Kidney (tissue), 14 donors: ENCODE measurements around the gene OR6X1. TPM values are rescaled to one million over a fixed set of nuclear protein-coding genes. Genes with fewer than 3 reads are reported as not detected.

ENCODE experiments used
- DNase-seq, 5 donors: peaks; one replicate each; pipeline ENCODE4 v3.0.0-alpha.2; 2013 to 2020
- FAIRE-seq: peaks from 2 replicates; lab custom pipeline; 2012; peaks lifted over from hg19 to GRCh38; lab: Jason Lieb, UNC
- H3K27ac ChIP-seq, 2 donors: one replicate each; pipeline ENCODE4 v1.7.0; 2013; ENCODE audit warnings: low read depth in 2 of 2, low read length in 2 of 2, inconsistent platforms in 1 of 2
- H3K27me3 ChIP-seq: one replicate; pipeline ENCODE4 v1.7.1; 2013; ENCODE audit warnings: low read length, inconsistent platforms; ENCODE audit not compliant: control insufficient read depth, insufficient read depth
- H3K36me3 ChIP-seq, 3 donors: one replicate each; pipeline versions ENCODE4 v1.7.0 to v1.7.1; 2013; ENCODE audit warnings: low read length in 3 of 3, control low read depth in 1 of 3, inconsistent platforms in 1 of 3; ENCODE audit not compliant: insufficient read depth in 3 of 3, control insufficient read depth in 2 of 3
- H3K4me1 ChIP-seq, 3 donors: one replicate each; pipeline versions ENCODE4 v1.7.0 to v1.7.1; 2013; ENCODE audit warnings: low read length in 3 of 3, inconsistent platforms in 1 of 3, low read depth in 1 of 3; ENCODE audit not compliant: control insufficient read depth in 2 of 3, insufficient read depth in 2 of 3
- H3K4me3 ChIP-seq, 3 donors: one replicate each; pipeline versions ENCODE4 v1.7.0 to v1.8.1; 2013; ENCODE audit warnings: low read length in 3 of 3, control low read depth in 1 of 3, inconsistent platforms in 1 of 3
- H3K9ac ChIP-seq, 3 donors: one replicate each; pipeline versions ENCODE4 v1.7.0 to v1.7.1; 2013; ENCODE audit warnings: low read length in 3 of 3, control low read depth in 1 of 3, inconsistent platforms in 1 of 3
- H3K9me3 ChIP-seq, 3 donors: one replicate each; pipeline versions ENCODE4 v1.7.0 to v1.7.1; 2013; ENCODE audit warnings: low read length in 3 of 3, control low read depth in 1 of 3, inconsistent platforms in 1 of 3; ENCODE audit not compliant: control insufficient read depth in 2 of 3, insufficient read depth in 1 of 3
- intact Hi-C: fragments of 100-400 bp; cut with DNase I; formaldehyde crosslinking; loops from one replicate; pipeline ENCODE4 v1.11.1; 2022
- polyA plus RNA-seq: library from polyadenylated mRNA; stranded (reverse); fragments of 350-450 nt; fragmentation: Illumina TruSeq; extraction: RNeasy Lipid Tissue Mini Kit (QIAGEN cat#74804); gene quantifications from one replicate; pipeline ENCODE4 v1.2.3, GENCODE V29; 2014; ENCODE audit warnings: low read depth, low replicate concordance; ENCODE audit not compliant: insufficient read depth
- total RNA-seq: library from RNA; stranded (reverse); fragmentation: NEBNext Ultra II Directional; extraction: Animal tissue kit (Norgen Biotek cat#: 25700); gene quantifications from one replicate; pipeline ENCODE4 v1.2.1, GENCODE V29; 2021
- TF ChIP-seq, protein P1 (sequence below): IDR thresholded peaks from 3 replicates; pipeline ENCODE4 v1.5.1; 2012; ENCODE audit warnings: mild to moderate bottlenecking, moderate library complexity, borderline replicate concordance; ENCODE audit not compliant: insufficient read depth; ENCODE audit errors: extremely low read depth
- donor health status: control.
- donor health status: control.
- donor health status: control.
- donor health status: control.
- donor health status: control.
- donor health status: DM: yes; HTN: yes; CAD: no.
- donor health status: Normal renal cell carcinoma (clear cell type).

The OR6X1 gene
- total and polyA plus RNA-seq, 2 donors from 2014 or later, result not detected

DNA sequence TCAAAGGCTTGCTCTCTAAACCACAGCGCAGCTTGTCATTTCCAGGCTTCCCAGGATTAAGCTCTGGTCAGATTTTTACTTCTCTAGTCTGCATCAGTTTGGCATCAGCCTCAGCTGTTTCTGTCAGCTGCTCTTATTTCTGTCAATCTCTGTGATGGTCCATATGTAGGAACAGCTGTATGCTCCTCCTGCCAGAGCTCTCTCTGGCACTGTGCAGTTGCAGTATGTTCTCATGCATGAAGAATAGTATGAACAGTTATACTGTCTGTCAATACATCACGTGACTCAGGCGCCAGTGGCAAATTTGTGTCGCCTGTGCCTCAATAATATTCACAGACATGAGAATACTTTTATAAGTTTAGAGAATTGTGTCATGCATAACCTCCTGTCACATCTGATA is 45.1 kb upstream of the OR6X1 start:
- H3K9me3 ChIP-seq, result no peaks in the 10 kb centered on the region
- TF ChIP-seq, protein P1, sequence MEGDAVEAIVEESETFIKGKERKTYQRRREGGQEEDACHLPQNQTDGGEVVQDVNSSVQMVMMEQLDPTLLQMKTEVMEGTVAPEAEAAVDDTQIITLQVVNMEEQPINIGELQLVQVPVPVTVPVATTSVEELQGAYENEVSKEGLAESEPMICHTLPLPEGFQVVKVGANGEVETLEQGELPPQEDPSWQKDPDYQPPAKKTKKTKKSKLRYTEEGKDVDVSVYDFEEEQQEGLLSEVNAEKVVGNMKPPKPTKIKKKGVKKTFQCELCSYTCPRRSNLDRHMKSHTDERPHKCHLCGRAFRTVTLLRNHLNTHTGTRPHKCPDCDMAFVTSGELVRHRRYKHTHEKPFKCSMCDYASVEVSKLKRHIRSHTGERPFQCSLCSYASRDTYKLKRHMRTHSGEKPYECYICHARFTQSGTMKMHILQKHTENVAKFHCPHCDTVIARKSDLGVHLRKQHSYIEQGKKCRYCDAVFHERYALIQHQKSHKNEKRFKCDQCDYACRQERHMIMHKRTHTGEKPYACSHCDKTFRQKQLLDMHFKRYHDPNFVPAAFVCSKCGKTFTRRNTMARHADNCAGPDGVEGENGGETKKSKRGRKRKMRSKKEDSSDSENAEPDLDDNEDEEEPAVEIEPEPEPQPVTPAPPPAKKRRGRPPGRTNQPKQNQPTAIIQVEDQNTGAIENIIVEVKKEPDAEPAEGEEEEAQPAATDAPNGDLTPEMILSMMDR, result no peak
- H3K9ac ChIP-seq, result no peak overlapping the region
- intact Hi-C loops, result no loop called here
- H3K4me3 ChIP-seq, result no peak overlapping the region
- no peaks in the 10 kb centered on the region for H3K36me3 ChIP-seq
- FAIRE-seq (no peak), DNase-seq (no peak)
- H3K4me1 ChIP-seq, result no peaks in the 10 kb centered on the region
- no peak overlapping the region for H3K27ac ChIP-seq
- no peaks in the 10 kb centered on the region for H3K27me3 ChIP-seq

DNA sequence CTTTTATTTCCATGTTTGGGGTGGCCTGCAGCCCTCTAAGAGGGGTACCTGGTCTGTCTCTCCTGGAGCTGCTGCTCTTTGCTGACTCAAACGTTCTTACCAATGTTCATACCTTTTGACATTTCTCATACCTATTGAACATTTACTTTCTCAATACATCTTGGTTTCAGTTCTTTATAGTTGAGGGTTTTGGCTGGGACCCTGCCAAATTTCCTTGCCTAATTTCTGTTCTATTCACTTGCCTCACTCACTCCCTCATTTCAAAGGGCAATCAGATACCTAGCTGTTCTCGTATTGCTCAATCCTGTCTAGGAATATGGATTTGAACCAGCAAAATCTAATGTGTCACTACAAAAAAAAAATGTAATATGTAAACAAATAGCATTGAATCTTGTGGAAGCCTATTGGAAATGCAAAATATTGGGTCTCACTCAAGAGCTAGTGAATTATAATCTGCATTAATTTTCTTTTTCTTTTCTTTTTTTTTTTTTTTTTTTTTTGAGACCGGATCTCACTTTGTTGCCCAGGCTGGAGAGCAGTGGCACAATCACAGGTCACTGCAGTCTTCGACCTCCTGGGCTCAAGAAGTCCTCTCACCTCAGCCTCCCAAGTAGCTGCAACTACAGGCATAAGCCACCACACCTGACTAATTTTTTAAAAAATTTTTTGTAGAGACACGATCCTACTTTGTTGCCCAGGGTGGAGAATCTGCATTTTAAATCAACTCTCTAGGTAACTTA is 44.4 kb upstream of the OR6X1 start:
- H3K36me3 ChIP-seq, result no peaks in the 10 kb centered on the region
- intact Hi-C loops, result no loop called here
- no peak overlapping the region for H3K4me3 ChIP-seq
- H3K27me3 ChIP-seq, result no peaks in the 10 kb centered on the region
- no peak overlapping the region for H3K27ac ChIP-seq
- H3K4me1 ChIP-seq, result no peaks in the 10 kb centered on the region
- FAIRE-seq, result no peak
- no peaks in the 10 kb centered on the region for H3K9me3 ChIP-seq
- DNase-seq, result peak in 1 of 5 donors; percentile 23
- H3K9ac ChIP-seq, result no peak overlapping the region
- TF ChIP-seq, protein P1, result no peak

DNA sequence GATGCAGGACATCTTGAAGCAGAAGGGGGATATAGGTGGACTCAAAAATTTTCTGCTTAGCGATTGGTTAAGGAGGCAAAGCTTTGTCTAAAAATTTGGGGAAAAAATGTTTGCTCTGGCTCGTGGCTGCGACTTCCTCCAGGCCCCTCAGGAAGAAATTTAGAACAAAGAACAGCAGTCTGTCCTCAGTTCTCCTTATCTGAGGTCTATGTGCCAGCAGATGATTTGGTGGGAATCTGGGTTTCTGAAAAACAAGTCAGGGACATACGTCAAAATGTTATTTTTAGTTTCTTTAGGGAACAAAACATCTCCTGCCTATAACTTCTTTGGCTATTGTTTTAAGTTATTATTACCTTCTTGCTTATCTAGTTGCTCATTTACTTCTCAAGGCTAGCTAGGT is 43.8 kb upstream of the OR6X1 start:
- Histone ChIP-seq H3K9ac (no peak overlapping the region), H3K36me3 (no peaks in the 10 kb centered on the region), H3K4me3 (no peak overlapping the region), H3K9me3 (no peaks in the 10 kb centered on the region), H3K27ac (no peak overlapping the region), H3K27me3 (no peaks in the 10 kb centered on the region), H3K4me1 (no peaks in the 10 kb centered on the region)
- DNase-seq (no peak), FAIRE-seq (no peak)
- intact Hi-C loops, result no loop called here
- TF ChIP-seq, protein P1, result no peak

DNA sequence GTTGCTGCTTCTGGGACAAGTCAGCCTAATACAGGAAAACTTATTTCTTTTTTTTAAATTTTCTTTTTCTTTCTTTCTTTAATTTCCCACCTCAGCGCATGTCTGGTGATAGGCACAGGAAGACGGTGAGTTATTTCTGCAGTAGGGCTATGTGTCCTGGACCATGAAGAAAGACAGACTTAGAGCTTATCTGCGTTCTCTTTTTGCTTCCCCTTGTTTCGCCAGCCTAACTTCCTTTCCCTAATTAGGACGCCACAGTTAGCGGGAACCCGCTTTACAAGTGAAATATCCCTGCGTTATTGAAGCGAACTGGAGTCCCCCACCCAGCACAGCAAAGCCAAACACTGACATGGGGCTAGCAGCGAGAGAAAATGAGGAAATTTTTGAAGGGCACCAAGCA is 43.2 kb upstream of the OR6X1 start:
- Histone ChIP-seq H3K9ac (no peak overlapping the region), H3K27me3 (no peaks in the 10 kb centered on the region), H3K9me3 (no peaks in the 10 kb centered on the region), H3K36me3 (no peaks in the 10 kb centered on the region), H3K27ac (no peak overlapping the region), H3K4me1 (no peaks in the 10 kb centered on the region), H3K4me3 (no peak overlapping the region)
- TF ChIP-seq, protein P1, result no peak
- no peak for FAIRE-seq
- intact Hi-C loops, result no loop called here
- DNase-seq, result peak in 1 of 5 donors; percentile 0
